ENCODE results near the gene RPTN.

DNA sequence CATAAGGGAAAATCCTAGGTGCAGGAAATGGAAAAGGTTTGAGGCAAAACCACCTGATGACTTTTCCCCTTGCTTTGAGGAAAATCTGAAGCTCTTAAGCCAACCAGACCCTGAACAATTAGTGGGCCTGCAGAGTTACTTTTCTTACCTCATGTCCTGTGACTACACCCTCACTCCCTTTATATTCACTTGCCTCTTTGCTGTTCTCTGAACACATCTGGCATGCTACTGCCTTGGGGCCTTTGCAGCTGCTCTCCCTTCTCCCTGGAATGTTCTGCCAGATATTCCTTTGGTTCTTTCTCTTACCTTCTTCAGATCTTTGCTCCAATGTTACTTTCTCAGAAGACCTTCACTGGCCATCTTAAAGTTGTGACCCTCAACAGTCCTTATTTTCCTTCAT is 21.8 kb downstream of the RPTN start:
- TF ChIP-seq CTCF (IDR thresholded peaks at IDR 0.05) = no peak
- no peak for TF ChIP-seq CHD2 (IDR thresholded peaks at IDR 0.05; ENCODE audit: low read length, partially characterized antibody)
- no peak for TF ChIP-seq USF1 (IDR thresholded peaks at IDR 0.05; ENCODE audit: borderline replicate concordance, low read depth)
- TF ChIP-seq POLR2AphosphoS5 (IDR thresholded peaks at IDR 0.05; ENCODE audit: low read depth, low read length) = no peak
- no peak for TF ChIP-seq FOSL2 (IDR thresholded peaks at IDR 0.05; ENCODE audit: borderline replicate concordance, low read depth)
- TF ChIP-seq TAF1 (IDR thresholded peaks at IDR 0.05; ENCODE audit: borderline replicate concordance, low read depth, low read length) = no peak
- TF ChIP-seq RFX5 (IDR thresholded peaks at IDR 0.05; ENCODE audit: low read length) = no peak

All from SK-N-SH (cell line).